ENCODE results near the gene CGRRF1.

The CGRRF1 gene

GRCh38 chr14:54489731-54490444 is 19.8 kb upstream of the CGRRF1 start:
- no peak for DNase-seq

GRCh38 chr14:54490445-54491175 is 19.1 kb upstream of the CGRRF1 start:
- DNase-seq, result no peak

- no peak for DNase-seq
Measured at GRCh38 chr14:54493293-54493692, 16.4 kb upstream of the CGRRF1 start.

GRCh38 chr14:54497224-54497623 is 12.5 kb upstream of the CGRRF1 start:
- no peak for DNase-seq

- DNase-seq, result no peak
Measured at GRCh38 chr14:54498095-54498531, 11.6 kb upstream of the CGRRF1 start.

- no peak for DNase-seq
Measured at GRCh38 chr14:54498579-54498978, 11.1 kb upstream of the CGRRF1 start.

- DNase-seq, result no peak
Measured at GRCh38 chr14:54500744-54501143, 9.0 kb upstream of the CGRRF1 start.

- DNase-seq, result no peak
Measured at GRCh38 chr14:54501480-54501879, 8.2 kb upstream of the CGRRF1 start.

- DNase-seq, result no peak
Measured at GRCh38 chr14:54502602-54503001, 7.1 kb upstream of the CGRRF1 start.

GRCh38 chr14:54503486-54503885 is 6.2 kb upstream of the CGRRF1 start:
- DNase-seq, result no peak

- DNase-seq, result no peak
Measured at GRCh38 chr14:54512393-54512792, 2.7 kb downstream of the CGRRF1 start.

GRCh38 chr14:54515670-54516069 is 6.0 kb downstream of the CGRRF1 start:
- no peak for DNase-seq

- no peak for DNase-seq
Measured at GRCh38 chr14:54516709-54517108, 7.0 kb downstream of the CGRRF1 start.

- no peak for DNase-seq
Measured at GRCh38 chr14:54524410-54524809, 14.7 kb downstream of the CGRRF1 start.

GRCh38 chr14:54528973-54529372 is 19.3 kb downstream of the CGRRF1 start:
- no peak for DNase-seq

- no peak for DNase-seq
Measured at GRCh38 chr14:54529811-54530210, 20.1 kb downstream of the CGRRF1 start.

GRCh38 chr14:54532111-54533012 is 22.7 kb downstream of the CGRRF1 start:
- no peak for DNase-seq

- DNase-seq, result no peak
Measured at GRCh38 chr14:54533100-54533499, 23.4 kb downstream of the CGRRF1 start.

- DNase-seq, result no peak
Measured at GRCh38 chr14:54535126-54535525, 25.4 kb downstream of the CGRRF1 start.

GRCh38 chr14:54535646-54536045 is 25.9 kb downstream of the CGRRF1 start:
- no peak for DNase-seq

- DNase-seq, result no peak
Measured at GRCh38 chr14:54537651-54538050, 27.9 kb downstream of the CGRRF1 start.

GRCh38 chr14:54538055-54538454 is 28.3 kb downstream of the CGRRF1 start:
- DNase-seq, result no peak

GRCh38 chr14:54547583-54547982 is 37.9 kb downstream of the CGRRF1 start:
- DNase-seq, result no peak

All from NCI-H1436 treated with DMSO at 0.1 percent for 48 hours (cell line).